Fibroblast of lung (primary cell): ENCODE results near the gene GYPE.
"Not testable (repeated sequence)": the region's sequence is repeated elsewhere in the genome, so short reads cannot be mapped to it uniquely, and the experiment has no call there.

Experiments used
- EZH2 ChIP-seq: IDR thresholded peaks from 2 replicates; pipeline ENCODE4 v1.5.1; 2012; ENCODE audit warnings: low read length, control low read depth, mild to moderate bottlenecking; ENCODE audit errors: missing control alignments
- TF ChIP-seq, protein P1 (sequence below), 2 donors: IDR thresholded peaks in 1 of 2; conservative IDR thresholded peaks in 1 of 2; 1 replicate in 1 of 2; 2 replicates in 1 of 2; pipeline ENCODE4 v1.5.1; 2011 to 2012; ENCODE audit warnings: low read length in 2 of 2, control low read depth in 1 of 2, inconsistent platforms in 1 of 2, low read depth in 1 of 2, mild to moderate bottlenecking in 1 of 2

DNA sequence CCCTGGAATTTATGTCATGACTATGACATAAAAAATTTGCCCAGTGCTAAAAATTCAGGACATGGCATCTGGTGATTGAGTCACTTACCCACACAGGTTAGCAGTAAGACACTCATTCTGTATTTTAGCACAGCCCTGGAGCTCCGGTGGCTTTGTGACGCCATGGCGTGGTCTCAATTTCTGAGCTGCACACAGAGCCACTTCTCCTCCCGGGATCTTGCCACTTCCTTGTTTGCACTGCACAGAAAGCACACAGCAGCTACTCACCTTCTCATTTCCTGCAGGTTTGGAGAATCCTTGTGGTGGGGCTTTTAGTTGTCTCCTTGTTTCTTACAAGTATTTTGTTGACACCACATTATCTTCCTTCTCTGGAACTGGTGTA, 76.1 kb downstream of the GYPE start:
- not testable (repeated sequence) for TF ChIP-seq EZH2
- TF ChIP-seq, protein P1, sequence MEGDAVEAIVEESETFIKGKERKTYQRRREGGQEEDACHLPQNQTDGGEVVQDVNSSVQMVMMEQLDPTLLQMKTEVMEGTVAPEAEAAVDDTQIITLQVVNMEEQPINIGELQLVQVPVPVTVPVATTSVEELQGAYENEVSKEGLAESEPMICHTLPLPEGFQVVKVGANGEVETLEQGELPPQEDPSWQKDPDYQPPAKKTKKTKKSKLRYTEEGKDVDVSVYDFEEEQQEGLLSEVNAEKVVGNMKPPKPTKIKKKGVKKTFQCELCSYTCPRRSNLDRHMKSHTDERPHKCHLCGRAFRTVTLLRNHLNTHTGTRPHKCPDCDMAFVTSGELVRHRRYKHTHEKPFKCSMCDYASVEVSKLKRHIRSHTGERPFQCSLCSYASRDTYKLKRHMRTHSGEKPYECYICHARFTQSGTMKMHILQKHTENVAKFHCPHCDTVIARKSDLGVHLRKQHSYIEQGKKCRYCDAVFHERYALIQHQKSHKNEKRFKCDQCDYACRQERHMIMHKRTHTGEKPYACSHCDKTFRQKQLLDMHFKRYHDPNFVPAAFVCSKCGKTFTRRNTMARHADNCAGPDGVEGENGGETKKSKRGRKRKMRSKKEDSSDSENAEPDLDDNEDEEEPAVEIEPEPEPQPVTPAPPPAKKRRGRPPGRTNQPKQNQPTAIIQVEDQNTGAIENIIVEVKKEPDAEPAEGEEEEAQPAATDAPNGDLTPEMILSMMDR (conservative IDR thresholded peaks at IDR 0.05 in 1 of 2, IDR thresholded peaks at IDR 0.05 in 1 of 2; ENCODE audit: low read depth in 1 of 2, low read length in 2 of 2), result not testable (repeated sequence)
